C4-2B (cell line): ENCODE measurements around the gene FFAR4.

Source experiments
- ZFX ChIP-seq: fragments of 450-650 bp; IDR thresholded peaks from 2 replicates; pipeline ENCODE4 v1.6.1; 2017
- TF ChIP-seq, protein P1 (sequence below): fragments of 450-650 bp; conservative IDR thresholded peaks from 2 replicates; pipeline ENCODE4 v1.5.1; 2017; ENCODE audit warnings: mild to moderate bottlenecking

GRCh38 chr10:93584445-93584844 lies 18.0 kb downstream of the FFAR4 start:
- TF ChIP-seq, protein P1, sequence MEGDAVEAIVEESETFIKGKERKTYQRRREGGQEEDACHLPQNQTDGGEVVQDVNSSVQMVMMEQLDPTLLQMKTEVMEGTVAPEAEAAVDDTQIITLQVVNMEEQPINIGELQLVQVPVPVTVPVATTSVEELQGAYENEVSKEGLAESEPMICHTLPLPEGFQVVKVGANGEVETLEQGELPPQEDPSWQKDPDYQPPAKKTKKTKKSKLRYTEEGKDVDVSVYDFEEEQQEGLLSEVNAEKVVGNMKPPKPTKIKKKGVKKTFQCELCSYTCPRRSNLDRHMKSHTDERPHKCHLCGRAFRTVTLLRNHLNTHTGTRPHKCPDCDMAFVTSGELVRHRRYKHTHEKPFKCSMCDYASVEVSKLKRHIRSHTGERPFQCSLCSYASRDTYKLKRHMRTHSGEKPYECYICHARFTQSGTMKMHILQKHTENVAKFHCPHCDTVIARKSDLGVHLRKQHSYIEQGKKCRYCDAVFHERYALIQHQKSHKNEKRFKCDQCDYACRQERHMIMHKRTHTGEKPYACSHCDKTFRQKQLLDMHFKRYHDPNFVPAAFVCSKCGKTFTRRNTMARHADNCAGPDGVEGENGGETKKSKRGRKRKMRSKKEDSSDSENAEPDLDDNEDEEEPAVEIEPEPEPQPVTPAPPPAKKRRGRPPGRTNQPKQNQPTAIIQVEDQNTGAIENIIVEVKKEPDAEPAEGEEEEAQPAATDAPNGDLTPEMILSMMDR, result no peak
- no peak for TF ChIP-seq ZFX
